ENCODE data around the gene UST.

UST gene

DNA sequence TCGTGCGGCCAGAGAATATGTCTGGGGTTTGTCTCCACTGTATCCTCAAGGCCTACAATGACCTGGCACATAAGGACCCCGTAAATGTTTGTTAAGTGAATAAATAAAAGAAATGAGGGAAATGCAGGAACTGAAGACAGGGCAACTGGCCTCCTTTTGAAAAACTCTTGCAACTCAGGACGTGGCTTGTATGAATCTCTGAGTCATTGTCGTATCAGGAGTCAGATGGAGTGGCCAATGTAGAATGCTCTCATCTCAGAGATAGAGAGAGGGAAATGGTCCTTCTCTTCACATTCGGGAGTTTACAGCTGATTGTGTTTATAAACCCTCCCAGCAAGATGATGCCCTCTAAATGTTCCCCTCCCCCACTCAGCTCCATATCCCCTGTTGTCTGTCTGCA lies 57.1 kb downstream of the UST start:
- no peak for DNase-seq (ENCODE audit: low read depth)

DNA sequence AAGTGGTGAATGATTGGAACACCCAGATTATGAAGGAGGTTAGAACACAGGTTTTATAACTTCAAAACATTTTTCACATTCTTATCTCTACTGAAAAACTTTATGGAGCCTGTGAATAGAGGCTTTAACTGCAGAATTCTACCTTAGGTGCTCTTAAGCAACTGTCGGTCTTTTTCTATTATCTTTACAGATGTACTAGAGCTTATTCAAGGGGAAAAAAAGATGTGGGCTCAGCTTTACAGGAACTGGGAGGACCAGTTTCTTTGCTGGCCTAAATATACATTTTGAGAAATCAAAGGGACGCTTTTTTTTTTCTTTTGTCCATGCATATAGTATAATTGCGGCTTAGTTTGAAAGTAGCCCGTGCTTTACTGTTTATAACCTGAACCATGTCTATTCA lies 58.9 kb downstream of the UST start:
- no peak for DNase-seq (ENCODE audit: low read depth)

DNA sequence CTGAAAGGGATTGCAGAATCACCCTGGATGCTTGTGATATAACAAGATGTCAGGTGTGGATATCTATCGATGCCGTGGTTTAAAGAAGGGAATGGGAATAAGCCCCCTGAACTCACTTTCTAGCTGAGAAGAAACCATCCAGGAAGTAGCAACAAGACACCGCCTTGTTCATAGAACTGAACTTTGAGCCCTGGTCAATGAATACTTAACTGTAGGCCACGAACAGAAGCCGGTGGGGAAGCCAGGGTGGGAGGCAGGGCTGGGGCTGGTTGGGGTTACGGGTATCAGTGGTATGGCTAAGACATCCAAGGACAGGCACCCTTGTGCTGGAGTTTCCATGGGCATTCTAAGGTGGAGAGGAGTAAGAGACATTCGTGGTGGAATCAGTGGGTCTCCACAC lies 61.0 kb downstream of the UST start:
- no peak for DNase-seq (ENCODE audit: low read depth)

DNA sequence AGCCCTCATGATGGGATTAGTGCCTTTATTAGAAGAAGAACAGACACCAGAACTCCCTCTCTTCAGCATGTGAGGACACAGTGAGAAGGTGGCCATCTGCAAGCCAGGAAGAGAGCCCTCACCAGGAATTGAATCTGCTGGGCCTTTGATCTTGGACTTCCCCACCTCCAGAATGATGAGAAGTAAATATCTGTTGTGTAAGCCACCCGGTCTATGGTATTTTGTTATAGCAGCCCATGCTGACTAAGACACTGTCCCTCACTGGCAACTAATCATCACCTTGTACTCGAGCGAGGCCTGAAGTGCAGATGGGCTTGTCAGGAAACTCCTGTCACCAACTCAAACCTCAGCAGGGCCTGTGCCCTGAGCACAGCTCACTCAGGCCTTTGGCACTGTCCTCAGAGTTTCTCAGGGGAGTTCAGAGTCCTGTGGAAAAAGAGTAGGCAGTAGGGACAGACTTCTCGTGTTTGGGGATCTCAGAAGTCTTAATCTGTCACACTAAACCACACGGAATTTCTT lies 62.0 kb downstream of the UST start:
- no peak for DNase-seq (ENCODE audit: low read depth)

DNA sequence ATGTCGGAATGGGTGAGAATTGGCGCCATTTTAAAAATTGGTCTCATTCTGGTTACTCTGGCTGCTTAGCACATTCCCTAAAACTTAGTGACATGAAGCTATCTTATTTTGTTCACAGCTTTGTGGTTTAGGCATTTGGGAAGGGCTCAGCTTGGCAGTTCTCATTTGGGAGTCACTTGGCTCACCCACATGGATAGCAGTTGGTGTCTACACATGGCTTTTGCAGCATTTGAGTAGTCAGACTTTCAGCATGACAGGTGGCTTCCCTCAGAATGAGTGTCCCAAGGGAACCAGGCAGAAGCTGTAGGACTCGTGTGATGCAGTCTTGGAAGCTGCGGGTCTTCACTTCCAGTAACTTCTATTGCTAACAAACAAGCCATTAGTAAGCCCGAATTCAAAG lies 64.6 kb downstream of the UST start:
- no peak for DNase-seq (ENCODE audit: low read depth)

DNA sequence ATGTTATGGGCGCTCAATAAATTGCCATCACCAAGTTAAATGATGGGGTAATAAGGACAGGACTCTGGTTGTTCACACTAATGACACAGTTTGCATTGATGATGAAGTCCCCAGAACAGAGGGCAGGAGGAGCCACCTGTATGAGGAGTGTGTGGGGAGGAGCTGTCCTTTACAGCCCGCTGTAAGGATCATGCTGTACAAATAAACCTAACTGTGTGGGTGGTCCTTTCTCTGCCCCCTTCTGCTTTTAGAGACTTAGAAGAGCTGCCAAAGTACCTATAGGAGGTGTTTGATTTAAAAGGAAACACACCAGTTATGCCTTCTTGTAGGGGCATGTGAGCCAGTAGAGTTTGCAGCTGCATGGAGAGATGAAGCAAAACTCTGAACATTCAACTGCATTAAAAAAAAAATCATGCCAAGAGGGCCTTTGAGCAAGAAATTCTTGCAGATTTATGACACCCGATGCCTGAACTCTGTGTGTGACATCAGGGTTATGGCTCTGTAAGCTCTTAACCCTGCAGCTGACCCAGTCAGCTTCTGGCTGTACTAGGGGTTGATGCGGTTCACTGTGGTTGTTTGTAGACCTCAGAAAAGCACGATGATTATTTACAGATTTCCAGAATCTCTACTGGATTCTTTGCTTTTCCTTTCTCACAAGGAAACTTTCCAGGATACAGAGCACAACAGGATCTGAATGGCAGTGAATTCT lies 67.4 kb downstream of the UST start:
- DNase-seq (ENCODE audit: low read depth) = no peak

DNA sequence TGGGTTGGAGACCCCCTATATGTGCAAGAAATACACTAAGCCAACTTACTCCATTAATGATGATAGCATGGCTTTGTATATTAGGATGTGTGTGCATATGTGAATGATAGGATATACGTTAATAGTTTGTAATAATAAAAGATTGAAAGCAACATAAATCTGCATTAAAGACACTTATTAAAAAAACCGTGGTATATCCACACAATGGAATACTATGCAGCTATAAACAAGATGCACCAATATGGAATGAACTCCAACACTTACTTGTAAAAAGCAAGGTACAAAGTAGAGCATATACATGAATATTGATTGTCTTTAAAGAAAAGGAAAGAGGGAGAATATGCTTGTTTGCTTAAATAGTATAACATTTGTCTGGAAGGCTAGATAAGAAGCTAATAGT lies 68.0 kb downstream of the UST start:
- no peak for DNase-seq (ENCODE audit: low read depth)

DNA sequence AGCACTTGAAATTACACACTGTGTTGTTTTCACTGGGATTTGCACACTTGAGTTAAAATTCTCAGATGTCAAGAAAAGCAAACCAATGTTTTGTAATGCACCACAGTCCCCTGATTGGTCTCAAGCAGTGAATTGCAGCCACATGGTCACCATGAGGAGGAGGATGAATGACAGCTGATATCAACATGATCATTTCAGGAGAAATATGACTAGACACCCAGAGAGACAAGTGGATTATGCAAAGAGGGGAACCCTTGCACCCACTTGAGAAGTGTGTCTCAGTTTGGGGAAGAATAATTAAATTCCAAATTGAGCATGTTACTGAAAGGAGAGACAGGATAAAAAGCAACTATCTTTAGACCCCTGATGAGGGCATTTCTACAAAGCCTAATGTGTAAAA lies 69.3 kb downstream of the UST start:
- DNase-seq (ENCODE audit: low read depth) = no peak

DNA sequence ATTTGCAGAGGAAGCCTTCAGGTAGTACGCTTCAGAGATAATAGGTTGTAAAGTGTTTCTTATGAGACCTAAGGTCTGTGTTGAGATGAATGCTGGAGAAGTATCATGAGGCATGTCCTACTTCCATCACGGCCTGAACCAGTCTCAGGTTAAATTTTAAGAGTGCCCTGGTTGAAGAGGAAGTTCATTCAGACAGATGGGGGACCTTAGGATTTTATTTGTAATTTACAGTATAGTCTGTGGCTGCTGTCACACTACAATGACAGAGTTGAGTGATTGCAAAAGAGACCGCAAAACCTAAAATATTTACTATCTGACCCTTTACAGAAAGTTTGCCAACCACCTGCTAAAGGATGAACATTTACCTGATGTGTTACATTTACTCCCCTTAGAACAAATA lies 70.9 kb downstream of the UST start:
- no peak for DNase-seq (ENCODE audit: low read depth)

DNA sequence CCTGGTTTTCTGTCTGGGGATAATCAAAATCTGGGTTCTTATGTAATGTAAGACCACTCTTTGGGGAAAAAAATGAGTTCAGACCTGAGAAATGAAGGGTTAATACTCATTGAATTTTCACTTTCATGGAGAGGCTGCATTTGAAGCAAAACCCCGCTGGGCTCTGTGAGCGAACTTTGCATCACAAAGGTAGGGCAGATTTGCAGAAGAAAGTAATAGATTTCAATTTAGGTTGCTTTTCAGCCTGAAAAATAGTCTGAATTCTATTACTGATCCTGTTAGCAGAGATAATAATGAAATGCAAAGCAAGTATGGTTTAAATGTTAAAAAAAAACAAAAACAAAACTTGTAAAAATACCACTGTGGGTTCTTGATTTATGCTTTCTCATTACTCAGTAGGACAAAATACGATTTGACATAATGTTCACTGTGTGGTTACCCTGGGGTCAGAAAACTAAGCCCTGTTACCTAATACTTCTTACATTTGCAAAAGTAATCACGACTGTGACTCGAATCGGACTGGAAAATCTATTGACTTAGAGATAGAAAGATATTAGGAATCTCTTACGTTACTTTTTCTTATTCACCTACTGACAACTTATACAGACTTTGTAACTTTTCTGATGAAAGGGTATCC lies 72.2 kb downstream of the UST start:
- no peak for DNase-seq (ENCODE audit: low read depth)

DNA sequence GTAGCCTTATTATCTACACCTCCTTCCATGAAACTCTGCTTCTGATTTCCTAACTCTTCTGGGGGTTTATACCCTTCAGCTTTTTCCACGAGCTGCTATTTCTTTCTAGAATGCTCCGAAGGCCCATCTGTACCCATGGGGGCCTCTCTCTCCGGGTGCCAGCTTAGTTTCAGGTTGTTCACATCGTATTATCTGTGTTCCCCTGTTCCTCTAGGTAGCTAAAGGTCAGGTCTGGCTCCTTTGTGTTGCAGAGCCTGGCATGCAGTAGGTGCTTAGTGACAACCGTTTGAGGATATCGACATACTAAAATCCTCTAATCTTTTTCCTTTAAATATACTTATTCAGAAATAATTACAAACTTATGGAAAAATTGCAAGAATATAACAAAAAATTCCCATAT lies 73.0 kb downstream of the UST start:
- no peak for DNase-seq (ENCODE audit: low read depth)

DNA sequence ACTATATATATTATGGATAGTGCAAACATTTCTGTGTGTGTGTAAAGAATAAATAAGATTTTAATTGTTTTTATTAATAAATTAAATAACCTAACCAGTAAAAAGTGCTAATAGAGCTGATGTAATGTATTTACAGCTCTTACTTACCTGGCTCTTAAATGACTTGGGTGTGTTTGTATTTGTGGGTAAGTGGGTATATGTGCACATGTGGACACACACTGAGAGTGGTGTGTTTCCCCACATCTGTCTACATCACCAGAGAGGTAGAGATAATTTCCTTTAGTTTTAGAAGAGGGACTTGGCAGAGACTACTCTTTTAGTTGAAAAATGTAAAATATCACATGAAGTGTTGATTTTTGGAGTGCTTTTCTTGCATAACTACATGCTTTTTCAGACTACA lies 76.0 kb downstream of the UST start:
- no peak for DNase-seq (ENCODE audit: low read depth)

DNA sequence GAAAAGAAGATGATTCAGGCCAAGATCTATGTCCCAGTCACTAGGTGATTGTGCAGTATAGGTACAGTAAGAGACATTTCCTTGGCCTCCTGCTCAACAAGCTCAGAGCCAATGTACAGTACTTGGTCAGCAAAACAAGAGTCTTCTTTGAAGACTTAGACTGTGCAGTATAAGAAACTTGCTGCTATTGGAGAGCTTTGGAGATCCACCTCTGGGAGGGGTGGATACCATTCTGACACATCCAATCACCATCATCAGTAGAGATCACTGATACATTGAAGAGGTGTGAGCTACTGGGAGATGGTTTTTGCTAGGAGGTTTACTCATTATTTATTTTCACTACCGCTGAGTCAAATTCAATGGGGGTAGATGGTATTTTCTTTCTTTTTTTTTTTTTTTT lies 77.5 kb downstream of the UST start:
- no peak for DNase-seq (ENCODE audit: low read depth)

DNA sequence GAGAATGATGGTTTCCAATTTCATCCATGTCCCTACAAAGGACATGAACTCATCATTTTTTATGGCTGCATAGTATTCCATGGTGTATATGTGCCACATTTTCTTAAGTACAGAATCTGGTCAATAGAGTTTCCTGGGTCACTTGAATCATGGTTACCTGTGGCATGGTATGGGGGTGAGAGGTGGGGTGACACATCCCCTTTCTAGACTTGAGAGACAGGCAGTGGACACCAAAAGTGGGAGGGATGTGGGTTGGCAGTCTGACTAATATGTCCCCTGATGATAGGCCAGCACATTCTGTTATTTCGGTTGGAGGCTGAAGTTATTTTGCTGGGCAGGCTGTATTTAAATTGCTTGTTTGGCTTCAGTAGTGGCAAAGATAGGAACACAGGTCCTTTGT lies 78.1 kb downstream of the UST start:
- DNase-seq (ENCODE audit: low read depth) = no peak

DNA sequence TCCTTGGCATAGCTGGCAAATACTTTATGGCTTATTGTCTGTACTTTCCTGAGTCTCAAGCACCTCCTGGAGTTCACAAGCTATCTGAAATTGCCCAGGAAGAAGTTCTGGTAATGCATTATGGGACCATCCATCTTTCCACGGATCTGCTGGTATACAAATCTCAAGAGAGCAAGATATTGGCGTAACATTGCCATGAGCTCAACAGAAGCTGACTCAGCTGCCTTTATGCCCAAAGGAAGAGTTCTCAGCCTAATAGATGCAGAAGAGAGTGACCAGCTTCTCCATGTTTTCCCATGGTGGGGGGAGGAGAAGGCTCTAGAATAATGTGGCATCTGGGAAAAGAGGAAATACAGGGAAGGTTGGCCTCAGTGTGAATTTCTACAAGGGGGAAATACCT lies 78.7 kb downstream of the UST start:
- DNase-seq (ENCODE audit: low read depth) = no peak

DNA sequence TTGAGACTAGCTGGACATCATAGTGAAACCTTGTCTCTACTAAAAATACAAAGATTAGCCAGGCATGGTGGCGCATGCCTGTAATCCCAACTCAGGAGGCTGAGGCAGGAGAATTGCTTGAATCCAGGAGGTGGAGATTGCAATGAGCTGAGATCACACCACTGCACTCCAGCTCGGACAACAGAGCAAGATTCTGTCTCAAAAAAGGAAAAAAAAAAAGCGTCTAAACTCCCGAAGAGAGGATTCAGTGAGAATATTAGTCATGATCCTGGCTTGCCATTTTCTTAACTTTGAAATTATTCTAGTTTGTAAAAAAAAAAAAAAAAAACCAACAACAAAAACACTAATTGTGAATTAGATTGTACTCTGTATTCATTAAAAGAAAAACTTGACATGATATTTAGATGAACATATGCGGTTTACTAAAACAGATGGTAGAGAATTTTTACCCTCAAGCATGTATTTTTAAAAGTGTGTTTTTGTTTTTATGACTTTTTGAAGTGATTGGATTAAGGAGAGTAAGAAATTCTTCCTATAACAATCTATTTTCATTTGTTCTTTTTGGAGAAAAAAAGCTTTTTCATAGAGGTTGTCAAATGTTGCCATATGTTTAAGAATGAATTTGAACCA lies 80.7 kb downstream of the UST start:
- DNase-seq (ENCODE audit: low read depth) = no peak

DNA sequence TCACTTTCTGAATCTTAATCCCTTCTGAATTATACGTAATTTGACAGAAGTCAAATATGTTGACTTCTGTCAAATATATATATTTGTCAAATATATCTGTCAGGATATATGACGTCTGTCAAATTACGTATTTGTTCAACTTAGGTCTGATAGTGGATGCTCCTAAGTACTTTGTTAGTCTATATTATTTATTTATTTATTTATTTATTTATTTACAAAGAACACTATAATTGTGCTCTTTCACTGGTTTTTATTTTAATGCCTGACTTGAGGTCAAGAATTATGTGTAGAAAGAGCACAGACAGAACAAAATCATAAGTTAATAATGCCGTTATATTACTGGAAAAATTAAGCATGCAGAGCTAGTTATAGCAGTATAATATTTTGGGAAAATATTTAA lies 81.2 kb downstream of the UST start:
- no peak for DNase-seq (ENCODE audit: low read depth)

DNA sequence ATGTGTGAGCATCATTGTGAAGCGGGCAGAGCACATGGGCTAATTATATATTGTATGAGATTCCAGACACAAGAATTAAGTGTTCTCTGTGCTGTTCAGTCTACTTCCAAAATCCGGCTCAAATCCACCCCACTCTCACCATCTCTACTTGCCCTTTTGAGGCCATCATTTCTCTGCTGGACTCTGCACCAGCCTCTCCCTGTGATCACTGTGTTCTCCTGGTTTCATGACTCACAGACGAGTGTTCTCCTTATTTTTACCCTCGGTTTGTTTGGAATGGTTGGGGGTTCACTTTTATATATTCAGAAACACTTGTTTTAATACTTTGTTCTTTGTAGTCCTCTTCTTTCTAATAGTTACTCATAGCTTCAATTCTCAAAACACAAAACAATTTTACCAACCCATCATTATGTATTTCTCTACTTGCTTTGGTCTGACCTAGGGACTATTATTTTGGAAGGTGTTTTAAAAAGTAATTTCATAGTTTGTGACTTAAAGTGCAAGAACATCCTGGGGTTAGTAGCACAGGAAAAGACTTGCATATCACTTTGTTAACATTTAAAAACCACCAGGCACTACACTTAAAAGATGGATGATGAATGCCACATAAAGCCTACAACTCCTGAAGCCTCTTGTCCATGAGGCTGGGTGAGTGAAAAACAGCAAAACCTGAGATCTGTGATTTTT lies 82.7 kb downstream of the UST start:
- DNase-seq (ENCODE audit: low read depth) = no peak

DNA sequence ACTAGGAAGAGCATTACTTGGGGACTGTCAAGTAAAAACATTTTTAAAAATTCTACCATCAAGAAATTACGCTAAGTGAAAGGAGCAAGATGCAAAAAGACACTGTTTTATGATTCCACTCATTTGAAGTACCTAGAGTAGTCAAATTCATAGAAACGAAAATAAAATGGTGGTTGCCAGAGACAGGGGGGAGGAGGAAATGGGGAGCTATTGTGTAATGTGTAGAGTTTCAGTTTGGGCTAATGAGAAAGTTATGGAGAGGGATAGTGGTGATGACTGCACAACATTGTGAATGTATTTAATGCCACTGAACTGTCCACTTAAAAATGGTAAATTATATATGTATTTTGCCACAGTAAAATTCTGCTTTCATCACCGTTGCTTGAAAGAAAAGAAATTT lies 83.8 kb downstream of the UST start:
- no peak for DNase-seq (ENCODE audit: low read depth)

DNA sequence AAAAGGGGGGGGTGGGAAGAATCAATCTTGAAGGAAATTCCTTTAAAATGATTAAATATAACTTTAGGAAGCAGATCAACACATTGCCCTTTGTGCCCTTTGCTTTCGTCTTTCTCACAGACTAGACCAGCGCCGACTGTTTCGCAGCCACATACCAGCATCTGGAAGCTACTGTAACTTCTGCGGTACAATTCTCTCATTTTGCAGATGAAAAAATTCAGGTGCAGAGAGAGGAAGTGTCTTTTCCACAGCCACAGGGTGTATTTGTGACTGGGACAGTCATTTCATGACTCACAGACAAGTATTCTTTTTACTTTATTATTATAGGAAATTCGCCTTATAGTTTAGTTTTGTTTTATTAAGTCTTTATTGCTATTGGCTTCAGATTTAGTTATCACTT lies 84.2 kb downstream of the UST start:
- DNase-seq (ENCODE audit: low read depth) = peak; percentile 7

DNA sequence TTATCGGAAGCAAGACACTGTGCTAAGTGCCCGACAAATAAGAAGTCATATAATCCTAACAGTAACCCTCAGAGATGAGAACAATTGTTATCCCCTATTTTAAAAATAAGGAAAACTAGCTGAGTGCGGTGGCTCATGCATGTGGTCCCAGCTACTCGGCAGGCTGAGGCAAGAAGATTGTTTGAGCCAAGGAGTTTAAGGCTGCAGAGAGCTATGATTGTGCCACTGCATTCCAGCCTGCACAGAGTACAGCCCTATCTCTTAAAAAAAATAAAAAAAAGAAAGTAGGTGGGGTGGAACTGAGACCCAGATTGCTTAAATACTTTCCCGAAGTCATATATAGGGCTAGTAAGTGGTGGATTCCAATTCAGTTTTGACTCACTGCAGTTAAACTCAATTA lies 84.7 kb downstream of the UST start:
- no peak for DNase-seq (ENCODE audit: low read depth)

DNA sequence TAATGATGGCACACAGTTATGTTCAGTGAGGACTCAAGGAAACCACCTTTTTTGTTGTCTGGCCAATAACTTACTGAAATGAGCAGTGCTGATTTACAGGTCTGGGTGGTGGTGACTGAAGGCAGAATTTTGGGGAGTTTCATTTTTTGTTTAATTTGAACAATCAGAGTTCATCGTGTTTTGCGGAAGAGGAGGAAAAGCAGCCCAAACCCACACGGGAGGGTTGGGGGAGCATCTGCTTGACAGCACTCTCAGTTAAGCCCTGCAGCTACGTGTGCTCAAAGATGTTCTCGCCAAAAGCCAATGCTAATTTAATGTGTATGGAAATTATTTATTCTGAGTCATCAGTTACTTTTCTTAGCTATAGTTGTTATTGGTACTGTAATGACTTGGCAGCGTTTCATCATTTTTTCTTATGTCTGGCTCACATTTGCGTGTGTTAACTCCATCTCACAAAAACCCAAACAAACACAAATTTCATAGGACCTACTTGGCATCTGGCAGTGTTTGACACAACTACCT lies 89.2 kb downstream of the UST start:
- DNase-seq (ENCODE audit: low read depth) = no peak

DNA sequence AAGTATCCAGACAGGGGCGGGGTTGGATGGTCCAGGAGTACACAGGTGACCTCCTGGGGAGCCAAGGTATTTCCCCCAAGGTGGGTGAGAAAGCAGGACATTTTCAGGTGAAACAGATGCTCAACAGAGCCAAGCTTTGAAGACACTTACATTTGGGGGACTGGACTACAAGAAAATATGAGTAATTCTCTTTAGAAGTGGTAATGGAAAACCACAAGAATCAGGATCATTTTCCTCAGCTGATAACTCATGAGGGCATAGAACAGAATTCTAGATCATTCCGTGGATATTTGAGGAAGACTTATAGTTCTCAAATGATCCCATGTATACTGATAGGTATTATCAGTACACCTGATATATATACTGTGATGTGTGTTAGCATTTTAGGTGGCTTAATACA lies 89.9 kb downstream of the UST start:
- no peak for DNase-seq (ENCODE audit: low read depth)
